K562 (cell line): ENCODE measurements around the gene SPRN. TPM values are rescaled to one million over a fixed set of nuclear protein-coding genes. Genes with fewer than 3 reads are reported as not detected.

Experiments
- CBFA2T3 ChIP-seq: fragments of 450-650 bp; IDR thresholded peaks from 2 replicates; pipeline ENCODE4 v1.6.1; 2017
- HDAC2 ChIP-seq: fragments of 450-650 bp; IDR thresholded peaks from 2 replicates; pipeline ENCODE4 v1.6.1; 2016; ENCODE audit warnings: mild to moderate bottlenecking
- MAZ ChIP-seq, 2 experiments: fragments of 450-650 bp in 1 of 2; sonication (generic) in 1 of 2; formaldehyde crosslinking; IDR thresholded peaks in 1 of 2; conservative IDR thresholded peaks in 1 of 2; 2 replicates each; pipeline versions ENCODE4 v1.4.0 to v1.5.0; 2020; ENCODE audit warnings: mild to moderate bottlenecking in 1 of 2, missing genetic modification reagents in 1 of 2
- TAF1 ChIP-seq: IDR thresholded peaks from 2 replicates; pipeline ENCODE4 v1.6.1; 2011; ENCODE audit warnings: mild to moderate bottlenecking, low read length, moderate library complexity; ENCODE audit not compliant: insufficient read depth, control insufficient read depth, severe bottlenecking; ENCODE audit errors: extremely low read depth
- ZNF121 ChIP-seq: sonication (generic); formaldehyde crosslinking; conservative IDR thresholded peaks from 2 replicates; pipeline ENCODE4 v1.8.0; 2022; ENCODE audit warnings: missing genetic modification reagents
- polyA plus RNA-seq, 8 experiments: library from polyadenylated mRNA; depleted of rRNA in 4 of 8; stranded (reverse) in 5 of 8; unstranded in 3 of 8; fragments of >200 nt; fragmentation: Nextera tagmentation in 2 of 8; fragmentation: Illumina TruSeq in 1 of 8; extraction: Ambion mirVana in 2 of 8; extraction: Trizol in 1 of 8; gene quantifications; 2 replicates each; pipeline versions ENCODE4 v1.2.1 to v1.2.3, GENCODE V29; 2011 to 2014; ENCODE audit warnings: inconsistent platforms in 1 of 8, missing spikeins in 1 of 8
- total RNA-seq, 7 experiments: library from RNA; depleted of rRNA in 6 of 7; stranded (reverse); fragments of >200 nt in 6 of 7; fragmentation: Illumina TruSeq in 2 of 7; extraction: Trizol in 2 of 7; gene quantifications; 2 replicates each; pipeline versions ENCODE4 v1.2.1 to v1.2.3, GENCODE V29; 2011 to 2021; ENCODE audit warnings: low replicate concordance in 1 of 7
- TF ChIP-seq, protein P1 (sequence below): fragments of 200-600 bp; sonication (generic); IDR thresholded peaks from one replicate; pipeline ENCODE4 v1.6.1; 2012; ENCODE audit warnings: mild to moderate bottlenecking, low read depth, low read length, inconsistent platforms
- TF ChIP-seq, protein P2 (sequence below): conservative IDR thresholded peaks from 2 replicates; pipeline ENCODE4 v1.6.1; 2011; ENCODE audit warnings: low read depth, mild to moderate bottlenecking, low read length; ENCODE audit not compliant: control insufficient read depth
- TF ChIP-seq, protein P3 (sequence below): fragments of 150-350 bp; IDR thresholded peaks from 2 replicates; pipeline ENCODE4 v1.6.1; 2014; ENCODE audit warnings: low read depth, mild to moderate bottlenecking, low read length, borderline replicate concordance
- TF ChIP-seq, protein P4 (sequence below): fragments of 450-650 bp; formaldehyde crosslinking; IDR thresholded peaks from 2 replicates; pipeline ENCODE4 v1.4.0; 2022; ENCODE audit warnings: missing genetic modification characterization

Gene SPRN
- total and polyA plus RNA-seq, 9 of the 15 experiments (the other 6 are each of a cell fraction or from before 2014, with no cell fraction given): 0.04 TPM; not detected in 8

DNA sequence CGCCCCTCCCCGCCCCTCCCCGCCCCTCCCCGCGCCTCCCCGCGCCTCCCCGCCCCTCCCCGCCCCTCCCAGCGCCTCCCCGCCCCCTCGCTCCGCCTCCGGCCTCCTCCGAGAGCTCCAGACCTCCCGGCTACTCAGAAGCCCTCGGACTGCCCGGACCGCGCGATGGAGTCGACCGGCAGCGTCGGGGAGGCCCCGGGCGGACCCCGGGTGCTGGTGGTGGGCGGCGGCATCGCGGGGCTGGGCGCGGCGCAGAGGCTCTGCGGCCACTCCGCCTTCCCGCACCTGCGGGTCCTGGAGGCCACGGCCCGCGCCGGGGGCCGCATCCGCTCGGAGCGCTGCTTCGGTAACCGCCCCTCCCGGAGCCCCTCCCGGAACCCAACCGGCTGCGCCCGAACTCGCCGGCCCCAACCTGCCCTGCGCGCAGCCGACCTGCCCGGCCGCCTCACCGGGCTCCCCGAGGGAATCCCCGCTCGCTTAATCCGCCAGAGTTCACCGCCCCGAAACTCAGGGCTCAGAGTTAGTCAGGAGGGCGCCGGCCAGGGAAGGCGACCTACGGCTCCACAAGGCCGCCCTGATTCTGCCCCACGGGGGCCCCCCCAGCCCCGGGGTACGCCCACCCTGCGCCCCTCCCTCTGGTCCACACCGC, 45.1 kb downstream of the SPRN start, which contains the start of gene PAOX (continued):
- TF ChIP-seq, protein P1, sequence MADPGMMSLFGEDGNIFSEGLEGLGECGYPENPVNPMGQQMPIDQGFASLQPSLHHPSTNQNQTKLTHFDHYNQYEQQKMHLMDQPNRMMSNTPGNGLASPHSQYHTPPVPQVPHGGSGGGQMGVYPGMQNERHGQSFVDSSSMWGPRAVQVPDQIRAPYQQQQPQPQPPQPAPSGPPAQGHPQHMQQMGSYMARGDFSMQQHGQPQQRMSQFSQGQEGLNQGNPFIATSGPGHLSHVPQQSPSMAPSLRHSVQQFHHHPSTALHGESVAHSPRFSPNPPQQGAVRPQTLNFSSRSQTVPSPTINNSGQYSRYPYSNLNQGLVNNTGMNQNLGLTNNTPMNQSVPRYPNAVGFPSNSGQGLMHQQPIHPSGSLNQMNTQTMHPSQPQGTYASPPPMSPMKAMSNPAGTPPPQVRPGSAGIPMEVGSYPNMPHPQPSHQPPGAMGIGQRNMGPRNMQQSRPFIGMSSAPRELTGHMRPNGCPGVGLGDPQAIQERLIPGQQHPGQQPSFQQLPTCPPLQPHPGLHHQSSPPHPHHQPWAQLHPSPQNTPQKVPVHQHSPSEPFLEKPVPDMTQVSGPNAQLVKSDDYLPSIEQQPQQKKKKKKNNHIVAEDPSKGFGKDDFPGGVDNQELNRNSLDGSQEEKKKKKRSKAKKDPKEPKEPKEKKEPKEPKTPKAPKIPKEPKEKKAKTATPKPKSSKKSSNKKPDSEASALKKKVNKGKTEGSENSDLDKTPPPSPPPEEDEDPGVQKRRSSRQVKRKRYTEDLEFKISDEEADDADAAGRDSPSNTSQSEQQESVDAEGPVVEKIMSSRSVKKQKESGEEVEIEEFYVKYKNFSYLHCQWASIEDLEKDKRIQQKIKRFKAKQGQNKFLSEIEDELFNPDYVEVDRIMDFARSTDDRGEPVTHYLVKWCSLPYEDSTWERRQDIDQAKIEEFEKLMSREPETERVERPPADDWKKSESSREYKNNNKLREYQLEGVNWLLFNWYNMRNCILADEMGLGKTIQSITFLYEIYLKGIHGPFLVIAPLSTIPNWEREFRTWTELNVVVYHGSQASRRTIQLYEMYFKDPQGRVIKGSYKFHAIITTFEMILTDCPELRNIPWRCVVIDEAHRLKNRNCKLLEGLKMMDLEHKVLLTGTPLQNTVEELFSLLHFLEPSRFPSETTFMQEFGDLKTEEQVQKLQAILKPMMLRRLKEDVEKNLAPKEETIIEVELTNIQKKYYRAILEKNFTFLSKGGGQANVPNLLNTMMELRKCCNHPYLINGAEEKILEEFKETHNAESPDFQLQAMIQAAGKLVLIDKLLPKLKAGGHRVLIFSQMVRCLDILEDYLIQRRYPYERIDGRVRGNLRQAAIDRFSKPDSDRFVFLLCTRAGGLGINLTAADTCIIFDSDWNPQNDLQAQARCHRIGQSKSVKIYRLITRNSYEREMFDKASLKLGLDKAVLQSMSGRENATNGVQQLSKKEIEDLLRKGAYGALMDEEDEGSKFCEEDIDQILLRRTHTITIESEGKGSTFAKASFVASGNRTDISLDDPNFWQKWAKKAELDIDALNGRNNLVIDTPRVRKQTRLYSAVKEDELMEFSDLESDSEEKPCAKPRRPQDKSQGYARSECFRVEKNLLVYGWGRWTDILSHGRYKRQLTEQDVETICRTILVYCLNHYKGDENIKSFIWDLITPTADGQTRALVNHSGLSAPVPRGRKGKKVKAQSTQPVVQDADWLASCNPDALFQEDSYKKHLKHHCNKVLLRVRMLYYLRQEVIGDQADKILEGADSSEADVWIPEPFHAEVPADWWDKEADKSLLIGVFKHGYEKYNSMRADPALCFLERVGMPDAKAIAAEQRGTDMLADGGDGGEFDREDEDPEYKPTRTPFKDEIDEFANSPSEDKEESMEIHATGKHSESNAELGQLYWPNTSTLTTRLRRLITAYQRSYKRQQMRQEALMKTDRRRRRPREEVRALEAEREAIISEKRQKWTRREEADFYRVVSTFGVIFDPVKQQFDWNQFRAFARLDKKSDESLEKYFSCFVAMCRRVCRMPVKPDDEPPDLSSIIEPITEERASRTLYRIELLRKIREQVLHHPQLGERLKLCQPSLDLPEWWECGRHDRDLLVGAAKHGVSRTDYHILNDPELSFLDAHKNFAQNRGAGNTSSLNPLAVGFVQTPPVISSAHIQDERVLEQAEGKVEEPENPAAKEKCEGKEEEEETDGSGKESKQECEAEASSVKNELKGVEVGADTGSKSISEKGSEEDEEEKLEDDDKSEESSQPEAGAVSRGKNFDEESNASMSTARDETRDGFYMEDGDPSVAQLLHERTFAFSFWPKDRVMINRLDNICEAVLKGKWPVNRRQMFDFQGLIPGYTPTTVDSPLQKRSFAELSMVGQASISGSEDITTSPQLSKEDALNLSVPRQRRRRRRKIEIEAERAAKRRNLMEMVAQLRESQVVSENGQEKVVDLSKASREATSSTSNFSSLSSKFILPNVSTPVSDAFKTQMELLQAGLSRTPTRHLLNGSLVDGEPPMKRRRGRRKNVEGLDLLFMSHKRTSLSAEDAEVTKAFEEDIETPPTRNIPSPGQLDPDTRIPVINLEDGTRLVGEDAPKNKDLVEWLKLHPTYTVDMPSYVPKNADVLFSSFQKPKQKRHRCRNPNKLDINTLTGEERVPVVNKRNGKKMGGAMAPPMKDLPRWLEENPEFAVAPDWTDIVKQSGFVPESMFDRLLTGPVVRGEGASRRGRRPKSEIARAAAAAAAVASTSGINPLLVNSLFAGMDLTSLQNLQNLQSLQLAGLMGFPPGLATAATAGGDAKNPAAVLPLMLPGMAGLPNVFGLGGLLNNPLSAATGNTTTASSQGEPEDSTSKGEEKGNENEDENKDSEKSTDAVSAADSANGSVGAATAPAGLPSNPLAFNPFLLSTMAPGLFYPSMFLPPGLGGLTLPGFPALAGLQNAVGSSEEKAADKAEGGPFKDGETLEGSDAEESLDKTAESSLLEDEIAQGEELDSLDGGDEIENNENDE: no peak
- TF ChIP-seq, protein P2, sequence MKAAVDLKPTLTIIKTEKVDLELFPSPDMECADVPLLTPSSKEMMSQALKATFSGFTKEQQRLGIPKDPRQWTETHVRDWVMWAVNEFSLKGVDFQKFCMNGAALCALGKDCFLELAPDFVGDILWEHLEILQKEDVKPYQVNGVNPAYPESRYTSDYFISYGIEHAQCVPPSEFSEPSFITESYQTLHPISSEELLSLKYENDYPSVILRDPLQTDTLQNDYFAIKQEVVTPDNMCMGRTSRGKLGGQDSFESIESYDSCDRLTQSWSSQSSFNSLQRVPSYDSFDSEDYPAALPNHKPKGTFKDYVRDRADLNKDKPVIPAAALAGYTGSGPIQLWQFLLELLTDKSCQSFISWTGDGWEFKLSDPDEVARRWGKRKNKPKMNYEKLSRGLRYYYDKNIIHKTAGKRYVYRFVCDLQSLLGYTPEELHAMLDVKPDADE: no peak
- peak; percentile 62 for TF ChIP-seq TAF1
- peak; percentile 3 to 20; a peak in 1 of 4 replicates for TF ChIP-seq MAZ (CRISPR knock-in tag; conservative IDR thresholded peaks at IDR 0.05 in 1 of 2, IDR thresholded peaks at IDR 0.05 in 1 of 2)
- TF ChIP-seq HDAC2: no peak
- no peak for TF ChIP-seq CBFA2T3
- TF ChIP-seq ZNF121 (CRISPR knock-in tag): no peak
- TF ChIP-seq, protein P3, sequence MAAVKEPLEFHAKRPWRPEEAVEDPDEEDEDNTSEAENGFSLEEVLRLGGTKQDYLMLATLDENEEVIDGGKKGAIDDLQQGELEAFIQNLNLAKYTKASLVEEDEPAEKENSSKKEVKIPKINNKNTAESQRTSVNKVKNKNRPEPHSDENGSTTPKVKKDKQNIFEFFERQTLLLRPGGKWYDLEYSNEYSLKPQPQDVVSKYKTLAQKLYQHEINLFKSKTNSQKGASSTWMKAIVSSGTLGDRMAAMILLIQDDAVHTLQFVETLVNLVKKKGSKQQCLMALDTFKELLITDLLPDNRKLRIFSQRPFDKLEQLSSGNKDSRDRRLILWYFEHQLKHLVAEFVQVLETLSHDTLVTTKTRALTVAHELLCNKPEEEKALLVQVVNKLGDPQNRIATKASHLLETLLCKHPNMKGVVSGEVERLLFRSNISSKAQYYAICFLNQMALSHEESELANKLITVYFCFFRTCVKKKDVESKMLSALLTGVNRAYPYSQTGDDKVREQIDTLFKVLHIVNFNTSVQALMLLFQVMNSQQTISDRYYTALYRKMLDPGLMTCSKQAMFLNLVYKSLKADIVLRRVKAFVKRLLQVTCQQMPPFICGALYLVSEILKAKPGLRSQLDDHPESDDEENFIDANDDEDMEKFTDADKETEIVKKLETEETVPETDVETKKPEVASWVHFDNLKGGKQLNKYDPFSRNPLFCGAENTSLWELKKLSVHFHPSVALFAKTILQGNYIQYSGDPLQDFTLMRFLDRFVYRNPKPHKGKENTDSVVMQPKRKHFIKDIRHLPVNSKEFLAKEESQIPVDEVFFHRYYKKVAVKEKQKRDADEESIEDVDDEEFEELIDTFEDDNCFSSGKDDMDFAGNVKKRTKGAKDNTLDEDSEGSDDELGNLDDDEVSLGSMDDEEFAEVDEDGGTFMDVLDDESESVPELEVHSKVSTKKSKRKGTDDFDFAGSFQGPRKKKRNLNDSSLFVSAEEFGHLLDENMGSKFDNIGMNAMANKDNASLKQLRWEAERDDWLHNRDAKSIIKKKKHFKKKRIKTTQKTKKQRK: no peak
- TF ChIP-seq, protein P4, sequence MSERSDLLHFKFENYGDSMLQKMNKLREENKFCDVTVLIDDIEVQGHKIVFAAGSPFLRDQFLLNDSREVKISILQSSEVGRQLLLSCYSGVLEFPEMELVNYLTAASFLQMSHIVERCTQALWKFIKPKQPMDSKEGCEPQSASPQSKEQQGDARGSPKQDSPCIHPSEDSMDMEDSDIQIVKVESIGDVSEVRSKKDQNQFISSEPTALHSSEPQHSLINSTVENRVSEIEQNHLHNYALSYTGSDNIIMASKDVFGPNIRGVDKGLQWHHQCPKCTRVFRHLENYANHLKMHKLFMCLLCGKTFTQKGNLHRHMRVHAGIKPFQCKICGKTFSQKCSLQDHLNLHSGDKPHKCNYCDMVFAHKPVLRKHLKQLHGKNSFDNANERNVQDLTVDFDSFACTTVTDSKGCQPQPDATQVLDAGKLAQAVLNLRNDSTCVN (CRISPR knock-in tag): no peak
